ENCODE measurements around the gene CSK. TPM values are rescaled to one million over a fixed set of nuclear protein-coding genes. Genes with fewer than 3 reads are reported as not detected.

Gene CSK
- total RNA-seq, 4 donors from 2014 or later = 4.9 to 41.6 (median 26.4) TPM

DNA sequence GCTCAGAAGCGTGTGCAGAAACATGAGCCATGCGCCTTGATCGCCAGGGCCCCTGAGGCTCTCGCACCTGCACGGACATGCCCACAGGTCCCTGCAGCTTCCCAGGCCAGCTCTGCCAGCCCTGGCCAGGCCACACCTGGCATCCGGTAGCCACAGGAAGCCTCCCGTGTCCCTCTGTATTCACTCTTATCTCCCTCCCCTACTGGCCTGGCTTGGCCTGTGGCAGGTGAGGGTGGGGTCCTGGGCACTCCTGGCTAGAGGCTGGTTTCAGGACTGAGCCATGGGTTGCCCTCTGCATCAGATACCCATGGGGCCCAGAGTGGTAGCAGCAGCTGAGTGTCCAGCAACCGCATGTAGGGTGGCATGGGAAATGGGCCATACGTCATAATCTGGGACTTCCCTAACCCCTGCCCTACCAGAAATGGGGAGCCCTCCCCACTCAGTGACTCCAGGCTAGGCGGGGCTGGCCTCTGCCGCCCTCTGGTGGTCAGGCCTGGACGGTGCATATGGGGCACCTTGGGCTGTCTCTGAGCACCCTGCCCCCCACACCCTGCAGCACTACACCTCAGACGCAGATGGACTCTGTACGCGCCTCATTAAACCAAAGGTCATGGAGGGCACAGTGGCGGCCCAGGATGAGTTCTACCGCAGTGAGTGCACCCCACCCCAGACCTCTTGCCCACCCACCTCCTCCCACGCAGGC lies 18.1 kb downstream of the CSK start:
- Histone ChIP-seq H3K27me3 (no peaks in the 10 kb centered on the region), H3K36me3 (no peaks in the 10 kb centered on the region), H3K4me1 (no peaks in the 10 kb centered on the region), H3K4me3 (no peak overlapping the region), H3K9me3 (no peaks in the 10 kb centered on the region), H3K27ac (no peak overlapping the region)
- intact Hi-C loops (cut with DNase I; ENCODE audit: low total_unique reads) = no loop called here
- TF ChIP-seq, protein P1, sequence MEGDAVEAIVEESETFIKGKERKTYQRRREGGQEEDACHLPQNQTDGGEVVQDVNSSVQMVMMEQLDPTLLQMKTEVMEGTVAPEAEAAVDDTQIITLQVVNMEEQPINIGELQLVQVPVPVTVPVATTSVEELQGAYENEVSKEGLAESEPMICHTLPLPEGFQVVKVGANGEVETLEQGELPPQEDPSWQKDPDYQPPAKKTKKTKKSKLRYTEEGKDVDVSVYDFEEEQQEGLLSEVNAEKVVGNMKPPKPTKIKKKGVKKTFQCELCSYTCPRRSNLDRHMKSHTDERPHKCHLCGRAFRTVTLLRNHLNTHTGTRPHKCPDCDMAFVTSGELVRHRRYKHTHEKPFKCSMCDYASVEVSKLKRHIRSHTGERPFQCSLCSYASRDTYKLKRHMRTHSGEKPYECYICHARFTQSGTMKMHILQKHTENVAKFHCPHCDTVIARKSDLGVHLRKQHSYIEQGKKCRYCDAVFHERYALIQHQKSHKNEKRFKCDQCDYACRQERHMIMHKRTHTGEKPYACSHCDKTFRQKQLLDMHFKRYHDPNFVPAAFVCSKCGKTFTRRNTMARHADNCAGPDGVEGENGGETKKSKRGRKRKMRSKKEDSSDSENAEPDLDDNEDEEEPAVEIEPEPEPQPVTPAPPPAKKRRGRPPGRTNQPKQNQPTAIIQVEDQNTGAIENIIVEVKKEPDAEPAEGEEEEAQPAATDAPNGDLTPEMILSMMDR (IDR thresholded peaks at IDR 0.05) = peak; percentile 75 to 91 (median 86)
- no peak for TF ChIP-seq POLR2A (IDR thresholded peaks at IDR 0.05)
- DNase-seq = peak; percentile 47 to 61

DNA sequence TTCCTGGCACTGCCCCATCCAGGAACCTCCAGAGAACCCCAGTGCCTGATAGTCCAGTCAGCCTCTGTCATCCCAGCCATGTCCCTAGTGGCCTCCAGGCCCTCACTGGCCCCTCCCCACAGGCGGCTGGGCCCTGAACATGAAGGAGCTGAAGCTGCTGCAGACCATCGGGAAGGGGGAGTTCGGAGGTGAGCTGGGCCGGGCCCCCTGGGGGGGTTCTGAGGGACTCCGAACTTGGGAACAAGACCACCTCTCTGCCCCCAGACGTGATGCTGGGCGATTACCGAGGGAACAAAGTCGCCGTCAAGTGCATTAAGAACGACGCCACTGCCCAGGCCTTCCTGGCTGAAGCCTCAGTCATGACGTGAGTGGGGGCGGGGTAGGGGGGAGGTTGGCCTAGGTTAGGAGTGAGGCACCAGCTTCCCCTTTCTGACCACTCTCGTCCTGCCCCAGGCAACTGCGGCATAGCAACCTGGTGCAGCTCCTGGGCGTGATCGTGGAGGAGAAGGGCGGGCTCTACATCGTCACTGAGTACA lies 18.7 kb downstream of the CSK start:
- Histone ChIP-seq H3K27me3 (no peaks in the 10 kb centered on the region), H3K36me3 (no peaks in the 10 kb centered on the region), H3K4me3 (no peak overlapping the region), H3K27ac (no peak overlapping the region), H3K4me1 (no peaks in the 10 kb centered on the region), H3K9me3 (no peaks in the 10 kb centered on the region)
- intact Hi-C loops (cut with DNase I; ENCODE audit: low total_unique reads) = no loop called here
- TF ChIP-seq, protein P1 (IDR thresholded peaks at IDR 0.05) = no peak
- TF ChIP-seq POLR2A (IDR thresholded peaks at IDR 0.05) = no peak
- no peak for DNase-seq

DNA sequence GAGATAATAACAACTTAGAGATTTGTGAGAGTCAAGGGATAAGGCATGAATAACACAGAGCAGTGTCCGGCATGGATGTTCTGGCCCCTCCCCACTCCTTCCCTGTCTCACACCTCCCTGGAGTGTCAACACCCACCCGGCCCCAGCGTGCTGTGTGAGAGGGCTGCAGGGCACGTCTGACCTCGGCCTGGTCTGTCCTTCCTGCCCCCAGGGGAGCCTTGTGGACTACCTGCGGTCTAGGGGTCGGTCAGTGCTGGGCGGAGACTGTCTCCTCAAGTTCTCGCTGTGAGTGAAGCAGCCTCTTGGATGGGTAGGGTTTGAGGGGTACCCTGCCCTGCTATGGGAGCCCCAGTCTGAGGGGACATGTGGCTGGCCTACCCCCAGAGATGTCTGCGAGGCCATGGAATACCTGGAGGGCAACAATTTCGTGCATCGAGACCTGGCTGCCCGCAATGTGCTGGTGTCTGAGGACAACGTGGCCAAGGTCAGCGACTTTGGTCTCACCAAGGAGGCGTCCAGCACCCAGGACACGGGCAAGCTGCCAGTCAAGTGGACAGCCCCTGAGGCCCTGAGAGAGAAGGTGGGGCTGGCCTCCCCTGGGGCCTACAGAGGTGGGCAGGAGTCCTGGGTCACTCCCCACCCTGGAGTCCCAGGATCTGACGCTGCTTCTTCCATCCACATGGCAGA lies 19.6 kb downstream of the CSK start:
- no peak for DNase-seq
- intact Hi-C loops (cut with DNase I; ENCODE audit: low total_unique reads) = no loop called here
- Histone ChIP-seq H3K9me3 (no peaks in the 10 kb centered on the region), H3K36me3 (no peaks in the 10 kb centered on the region), H3K4me1 (no peaks in the 10 kb centered on the region), H3K27me3 (no peaks in the 10 kb centered on the region), H3K27ac (no peak overlapping the region), H3K4me3 (no peak overlapping the region)
- TF ChIP-seq, protein P1 (IDR thresholded peaks at IDR 0.05) = no peak
- no peak for TF ChIP-seq POLR2A (IDR thresholded peaks at IDR 0.05)

DNA sequence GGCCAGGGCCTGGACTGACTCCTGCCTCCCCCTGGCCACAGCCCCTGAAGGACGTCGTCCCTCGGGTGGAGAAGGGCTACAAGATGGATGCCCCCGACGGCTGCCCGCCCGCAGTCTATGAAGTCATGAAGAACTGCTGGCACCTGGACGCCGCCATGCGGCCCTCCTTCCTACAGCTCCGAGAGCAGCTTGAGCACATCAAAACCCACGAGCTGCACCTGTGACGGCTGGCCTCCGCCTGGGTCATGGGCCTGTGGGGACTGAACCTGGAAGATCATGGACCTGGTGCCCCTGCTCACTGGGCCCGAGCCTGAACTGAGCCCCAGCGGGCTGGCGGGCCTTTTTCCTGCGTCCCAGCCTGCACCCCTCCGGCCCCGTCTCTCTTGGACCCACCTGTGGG lies 20.4 kb downstream of the CSK start:
- TF ChIP-seq, protein P1 (IDR thresholded peaks at IDR 0.05) = no peak
- no peak for TF ChIP-seq POLR2A (IDR thresholded peaks at IDR 0.05)
- Histone ChIP-seq H3K4me1 (no peaks in the 10 kb centered on the region), H3K9me3 (no peaks in the 10 kb centered on the region), H3K4me3 (no peak overlapping the region), H3K36me3 (no peaks in the 10 kb centered on the region), H3K27me3 (no peaks in the 10 kb centered on the region), H3K27ac (no peak overlapping the region)
- no peak for DNase-seq
- intact Hi-C loops (cut with DNase I; ENCODE audit: low total_unique reads) = no loop called here

DNA sequence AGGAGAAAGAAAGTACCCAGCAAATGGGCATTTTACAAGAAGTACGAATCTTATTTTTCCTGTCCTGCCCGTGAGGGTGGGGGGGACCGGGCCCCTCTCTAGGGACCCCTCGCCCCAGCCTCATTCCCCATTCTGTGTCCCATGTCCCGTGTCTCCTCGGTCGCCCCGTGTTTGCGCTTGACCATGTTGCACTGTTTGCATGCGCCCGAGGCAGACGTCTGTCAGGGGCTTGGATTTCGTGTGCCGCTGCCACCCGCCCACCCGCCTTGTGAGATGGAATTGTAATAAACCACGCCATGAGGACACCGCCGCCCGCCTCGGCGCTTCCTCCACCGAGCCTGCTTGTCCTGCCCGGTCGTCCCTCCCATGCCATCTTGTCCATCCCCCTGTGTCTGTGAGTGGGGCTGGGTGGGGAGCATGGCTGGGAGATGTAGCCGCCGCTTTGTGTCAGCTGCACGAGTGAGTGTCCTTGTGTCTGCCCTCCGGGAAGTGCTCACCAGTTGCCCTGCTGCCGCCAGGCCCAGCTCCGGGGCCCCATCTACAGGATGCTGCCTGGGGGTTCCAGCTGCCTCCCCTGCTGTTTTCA lies 21.1 kb downstream of the CSK start:
- intact Hi-C loops (cut with DNase I; ENCODE audit: low total_unique reads) = no loop called here
- no peak for DNase-seq
- H3K27ac ChIP-seq = no peak overlapping the region
- H3K36me3 ChIP-seq = no peaks in the 10 kb centered on the region
- no peaks in the 10 kb centered on the region for H3K9me3 ChIP-seq
- no peaks in the 10 kb centered on the region for H3K27me3 ChIP-seq
- H3K4me1 ChIP-seq = no peaks in the 10 kb centered on the region
- H3K4me3 ChIP-seq = no peak overlapping the region
- TF ChIP-seq, protein P1 (IDR thresholded peaks at IDR 0.05) = no peak
- no peak for TF ChIP-seq POLR2A (IDR thresholded peaks at IDR 0.05)
